OCI-M1 (cell line): ENCODE results near the gene MAGI3.
"Not testable (repeated sequence)": the region's sequence is repeated elsewhere in the genome, so short reads cannot be mapped to it uniquely, and the experiment has no call there.

Experiments
- DNase-seq: peaks from one replicate; lab custom pipeline; 2025; lab: John Stamatoyannopoulos, UW

The MAGI3 gene

DNA sequence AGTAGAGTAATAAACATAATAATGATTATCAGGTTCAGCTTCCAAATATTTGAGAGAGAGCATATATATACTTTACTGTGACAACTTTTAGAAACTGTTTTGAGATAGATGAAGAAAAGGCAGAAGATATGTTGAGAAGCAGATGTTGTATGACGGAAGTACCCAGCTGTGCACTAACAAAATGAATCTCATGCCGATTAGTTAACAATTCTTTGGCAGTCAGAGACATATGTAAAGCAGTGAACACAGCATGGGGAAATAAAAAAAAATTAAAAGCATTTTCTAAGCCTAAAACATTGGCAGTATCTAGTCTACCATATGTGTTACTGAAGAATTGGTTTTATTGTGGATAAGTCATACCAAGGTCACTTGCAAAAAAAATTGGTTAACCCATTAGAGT is 51.8 kb downstream of the MAGI3 start:
- no peak for DNase-seq

DNA sequence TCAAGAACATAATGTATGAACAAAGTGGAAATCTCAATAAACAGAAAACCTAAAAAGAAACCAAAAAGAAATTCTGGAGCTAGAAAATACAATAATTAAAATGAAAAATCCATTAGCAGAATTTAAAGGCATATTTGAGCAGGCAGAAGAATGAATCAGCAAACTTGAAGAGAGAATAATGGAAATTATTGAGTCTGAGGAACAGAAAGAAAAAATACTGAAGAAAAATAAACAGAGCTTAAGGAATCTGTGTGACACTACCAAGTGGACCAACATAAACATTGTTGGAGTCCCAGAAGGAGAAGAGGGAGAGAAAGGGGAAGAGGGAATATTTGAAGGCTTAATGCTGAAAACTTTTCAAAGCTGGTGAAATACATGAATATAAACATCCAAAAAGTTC is 54.5 kb downstream of the MAGI3 start:
- peak; percentile 4 for DNase-seq

DNA sequence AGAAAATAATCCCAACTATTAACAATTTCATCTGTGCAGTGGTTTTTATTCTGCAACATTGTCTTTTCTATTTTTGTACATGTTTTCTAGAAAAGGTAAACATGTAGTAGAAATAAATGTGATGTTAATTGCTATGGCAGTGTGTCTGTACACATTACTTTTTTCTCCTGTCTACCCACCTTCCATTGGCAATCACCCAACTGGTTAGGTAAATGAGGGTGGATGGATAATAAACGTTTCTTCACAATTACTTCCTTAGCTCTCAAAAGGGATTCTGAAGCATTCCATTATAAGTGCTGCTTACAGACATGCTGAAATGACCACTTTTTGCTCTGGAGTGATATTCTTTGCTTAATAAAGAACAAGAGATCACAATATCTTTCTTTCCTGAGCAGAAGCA is 61.4 kb downstream of the MAGI3 start:
- DNase-seq, result peak; percentile 51

DNA sequence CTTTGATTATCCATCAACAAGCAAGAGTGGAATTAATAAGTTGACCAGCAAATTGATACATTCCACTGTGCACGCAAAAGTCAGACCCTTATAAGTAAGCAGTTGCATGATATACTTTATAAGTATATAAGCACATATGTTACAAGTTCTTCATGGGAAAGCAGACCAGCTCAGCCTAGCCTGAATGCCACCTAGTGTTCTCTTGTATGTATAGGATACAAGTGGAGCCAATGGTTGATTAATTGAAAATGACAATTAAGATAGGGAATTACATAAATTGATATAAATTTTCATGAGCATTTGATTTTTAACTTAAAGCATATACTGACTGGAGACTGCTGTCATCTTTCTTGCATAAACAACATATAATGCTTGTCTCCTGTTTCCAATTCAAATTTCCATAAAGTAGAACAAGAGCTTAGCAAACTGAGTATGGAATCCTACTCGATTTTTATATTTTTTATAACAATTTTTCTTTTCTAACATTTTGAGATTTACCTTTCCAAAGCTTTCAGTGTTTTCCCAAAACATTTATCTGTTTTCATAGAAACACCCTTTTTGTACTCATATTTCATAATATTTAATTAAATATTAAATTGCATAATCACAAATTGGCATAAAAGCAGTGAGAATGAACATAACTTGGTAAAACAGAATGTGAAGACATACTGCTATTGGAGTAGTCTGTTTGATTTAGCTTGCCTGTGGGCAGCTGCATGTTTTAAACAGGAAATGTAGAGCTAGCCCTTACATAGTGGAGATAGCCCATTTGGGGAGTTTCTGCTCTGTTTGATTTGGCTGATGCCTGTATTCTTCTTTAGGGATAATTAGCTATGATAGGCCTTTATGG is 62.8 kb downstream of the MAGI3 start:
- peak; percentile 70 for DNase-seq

DNA sequence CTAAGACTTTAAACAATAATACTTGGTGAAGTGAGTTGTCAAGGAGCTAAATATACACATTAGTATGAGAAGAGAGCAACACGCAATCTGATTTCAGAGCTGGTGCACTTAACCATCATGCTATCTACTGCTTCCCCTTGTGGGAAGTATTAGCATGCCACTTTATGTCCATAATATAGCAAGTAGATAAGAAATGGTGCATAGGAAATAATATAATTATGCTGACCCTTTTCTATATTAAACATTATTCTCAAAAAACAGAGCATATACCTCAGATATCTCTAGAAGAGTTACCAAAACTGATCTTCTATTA is 63.4 kb downstream of the MAGI3 start:
- DNase-seq, result peak; percentile 26

DNA sequence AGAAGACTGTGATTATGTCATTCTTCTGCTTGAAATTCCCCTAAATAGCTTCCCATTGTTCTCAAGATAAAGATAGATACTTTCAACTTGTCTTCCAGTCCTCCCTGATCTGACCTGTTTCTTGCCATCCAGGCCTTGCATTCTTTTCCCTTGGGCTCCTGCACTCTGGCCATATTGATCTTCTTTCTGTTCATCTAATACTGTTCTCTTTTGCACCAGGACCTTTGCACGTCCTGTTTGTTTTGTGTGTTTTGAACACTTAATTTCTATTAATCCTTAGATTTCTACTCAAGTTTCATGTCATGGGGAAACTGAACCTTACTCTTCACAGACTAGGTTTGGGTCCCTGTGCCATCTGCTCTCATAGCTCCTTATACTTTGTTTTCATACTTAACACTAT is 65.1 kb downstream of the MAGI3 start:
- DNase-seq, result no peak

DNA sequence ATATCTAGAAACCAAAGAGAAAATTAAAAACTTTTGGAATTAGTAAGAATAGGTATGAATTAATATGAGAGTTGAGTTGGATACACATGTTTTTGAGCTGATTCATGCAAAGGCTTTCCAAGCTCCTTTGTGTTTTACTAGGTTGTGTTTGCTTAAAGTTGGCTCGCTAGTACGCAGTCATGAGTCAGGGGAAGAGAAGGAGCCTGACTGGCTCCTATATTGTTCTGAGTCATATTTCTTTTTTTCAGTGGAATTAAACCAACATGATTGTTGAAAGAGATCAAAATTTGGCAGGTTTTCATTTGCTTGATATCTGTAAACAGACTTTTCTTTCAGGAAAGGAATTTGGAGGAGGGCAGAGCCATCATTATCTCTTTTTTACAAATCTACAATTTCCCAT is 66.7 kb downstream of the MAGI3 start:
- peak; percentile 29 for DNase-seq

DNA sequence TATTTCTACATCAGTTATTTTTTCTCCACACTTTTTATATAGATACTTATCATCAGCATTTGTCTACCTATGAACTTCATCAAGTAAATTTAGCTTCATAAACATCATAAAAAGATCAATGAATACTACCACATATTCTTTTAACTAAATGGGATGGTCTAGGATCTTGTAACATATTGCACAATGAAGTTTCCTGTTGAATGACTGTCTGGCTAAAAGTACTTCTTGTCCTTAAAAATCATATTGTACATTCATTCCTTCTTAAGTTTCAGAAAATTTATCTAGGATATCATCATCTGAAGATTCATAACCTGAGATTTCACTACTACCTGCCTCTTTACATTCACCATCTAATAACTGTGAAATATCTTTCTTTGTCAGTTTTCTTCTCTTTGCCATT is 69.0 kb downstream of the MAGI3 start:
- no peak for DNase-seq

DNA sequence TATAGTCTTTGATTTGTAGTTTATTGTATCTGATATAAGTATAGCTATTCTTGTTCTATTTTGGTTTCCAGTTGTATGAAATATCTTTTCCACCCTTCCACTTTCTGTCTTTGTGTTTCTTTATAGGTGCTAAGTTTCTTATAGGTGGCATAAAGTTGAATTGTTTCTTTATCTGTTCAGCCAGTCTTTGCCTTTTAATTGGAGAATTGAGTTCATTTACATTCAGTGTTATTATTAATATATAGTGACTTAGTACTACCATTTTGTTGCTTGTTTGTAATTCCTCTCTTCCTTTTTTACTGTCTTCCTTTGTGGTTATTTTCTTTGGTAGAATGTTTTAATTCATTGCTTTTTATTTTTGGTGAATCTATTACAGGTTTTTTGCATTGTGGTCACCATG is 77.7 kb downstream of the MAGI3 start:
- no peak for DNase-seq

DNA sequence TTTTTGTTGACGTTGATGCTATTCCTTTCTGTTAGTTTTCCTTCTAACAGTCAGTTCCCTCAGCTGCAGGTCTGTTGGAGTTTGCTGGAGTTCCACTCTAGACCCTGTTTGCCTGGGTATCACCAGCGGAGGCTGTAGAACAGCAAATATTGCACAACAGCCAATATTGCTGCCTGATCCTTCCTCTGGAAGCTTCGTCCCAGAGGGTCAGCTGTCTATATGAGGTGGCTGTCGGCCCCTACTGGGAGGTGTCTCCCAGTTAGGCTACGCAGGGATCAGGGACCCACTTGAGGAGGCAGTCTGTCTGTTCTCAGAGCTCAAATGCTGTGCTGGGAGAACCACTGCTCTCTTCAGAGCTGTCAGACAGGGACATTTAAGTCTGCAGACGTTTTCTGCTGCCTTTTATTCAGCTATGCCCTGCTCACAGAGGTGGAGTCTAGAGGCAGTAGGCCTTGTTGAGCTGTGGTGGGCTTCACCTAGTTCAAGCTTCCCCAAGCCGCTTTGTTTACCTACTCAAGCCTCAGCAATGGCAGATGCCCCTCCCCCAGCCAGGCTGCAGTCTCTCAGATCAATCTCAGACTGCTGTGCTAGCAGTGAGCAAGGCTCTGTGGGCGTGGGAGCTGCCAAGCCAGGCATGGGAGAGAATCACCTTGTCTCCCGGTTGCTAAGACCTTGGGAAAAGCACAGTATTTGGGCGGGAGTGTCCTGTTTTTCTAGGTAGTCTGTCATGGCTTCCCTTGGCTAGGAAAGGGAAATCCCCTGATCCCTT is 88.3 kb downstream of the MAGI3 start:
- DNase-seq, result not testable (repeated sequence)

DNA sequence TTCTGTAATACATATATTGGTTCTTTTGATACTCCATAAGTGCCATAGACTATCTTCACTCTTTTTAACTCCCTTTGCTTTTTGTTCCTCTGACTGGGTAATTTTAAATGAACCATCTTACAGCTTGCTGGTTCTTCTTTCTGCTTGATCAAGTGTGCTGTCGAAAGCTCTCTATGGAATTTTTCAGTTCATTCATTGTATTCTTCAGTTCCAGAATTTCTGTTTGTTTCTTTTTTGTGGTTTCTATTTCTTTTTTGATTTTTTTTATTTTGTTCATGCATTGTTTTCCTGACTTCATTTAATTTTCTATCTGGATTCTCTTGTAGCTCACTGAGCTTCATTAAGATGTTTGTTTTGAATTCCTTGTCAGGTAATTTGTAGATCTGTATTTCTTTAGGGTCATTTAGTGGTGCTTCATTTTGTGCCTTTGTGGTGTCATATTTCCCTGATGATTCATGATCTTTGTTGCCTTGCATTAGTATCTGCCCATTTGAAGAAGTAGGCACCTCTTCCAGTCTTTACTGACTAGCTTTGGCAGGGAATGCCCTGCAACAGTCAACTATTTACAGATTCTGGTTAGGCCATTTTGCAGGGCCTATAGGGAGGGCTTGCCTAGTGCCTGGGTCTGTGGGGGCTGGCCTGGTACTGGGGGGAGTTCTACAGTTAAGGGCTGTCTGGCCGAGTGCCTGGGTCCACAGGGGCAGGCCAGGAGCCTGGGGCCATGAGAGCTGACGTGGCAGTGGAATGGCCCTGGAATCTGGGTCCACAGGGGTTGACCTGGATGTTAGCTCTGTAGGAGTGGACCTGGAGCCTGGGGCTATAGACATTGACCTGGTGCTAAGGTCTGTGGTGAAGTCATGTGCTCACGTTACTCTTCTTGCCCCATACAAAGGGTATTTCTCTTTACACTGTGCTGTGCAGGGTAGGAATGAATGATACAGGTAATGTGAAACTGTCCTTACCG is 89.7 kb downstream of the MAGI3 start:
- DNase-seq, result no peak

DNA sequence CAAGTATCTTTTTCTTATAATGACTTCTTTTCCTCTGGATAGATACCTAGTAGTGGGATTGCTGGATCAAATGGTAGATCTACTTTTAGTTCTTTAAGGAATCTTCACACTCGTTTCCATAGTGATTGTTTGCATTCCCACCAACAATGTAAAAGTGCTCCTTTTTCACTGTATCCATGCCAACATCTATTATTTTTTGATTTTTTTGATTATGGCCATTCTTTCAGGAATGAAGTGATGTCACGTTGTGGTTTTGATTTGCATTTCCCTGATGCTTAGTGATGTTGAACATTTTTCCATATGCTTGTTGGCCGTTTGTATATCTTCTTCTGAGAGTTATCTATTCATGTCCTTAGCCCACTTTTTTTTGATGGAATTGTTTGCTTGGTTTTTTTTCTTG is 94.8 kb downstream of the MAGI3 start:
- DNase-seq, result not testable (repeated sequence)

DNA sequence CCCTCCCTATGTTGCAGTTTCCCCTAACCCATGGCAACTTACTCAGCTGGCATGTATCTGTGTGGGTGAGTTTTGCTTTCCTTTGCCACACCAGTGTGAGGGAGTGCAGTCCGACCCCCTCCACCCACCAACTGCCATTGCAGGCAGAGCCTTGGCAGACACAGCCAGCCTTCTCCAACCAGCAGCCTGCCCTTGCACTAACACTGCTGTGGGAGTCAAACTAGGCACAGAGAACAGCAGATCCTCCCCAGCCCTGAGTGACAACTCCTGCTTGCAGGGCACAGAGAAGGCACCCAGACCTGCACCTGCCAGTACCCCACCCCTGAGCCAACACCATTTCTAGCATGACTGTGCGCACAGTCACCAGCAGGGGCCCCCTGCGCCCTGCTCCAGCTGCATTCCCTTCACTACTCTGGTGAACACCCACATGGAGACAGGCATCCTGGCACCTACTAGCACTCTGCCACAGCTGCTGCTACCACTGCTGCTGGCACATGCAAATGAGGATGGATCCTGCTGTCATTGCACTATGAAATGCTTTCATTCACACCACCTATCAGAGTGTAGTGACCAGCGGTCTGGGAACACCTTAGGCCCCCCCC is 98.4 kb downstream of the MAGI3 start:
- DNase-seq, result no peak

DNA sequence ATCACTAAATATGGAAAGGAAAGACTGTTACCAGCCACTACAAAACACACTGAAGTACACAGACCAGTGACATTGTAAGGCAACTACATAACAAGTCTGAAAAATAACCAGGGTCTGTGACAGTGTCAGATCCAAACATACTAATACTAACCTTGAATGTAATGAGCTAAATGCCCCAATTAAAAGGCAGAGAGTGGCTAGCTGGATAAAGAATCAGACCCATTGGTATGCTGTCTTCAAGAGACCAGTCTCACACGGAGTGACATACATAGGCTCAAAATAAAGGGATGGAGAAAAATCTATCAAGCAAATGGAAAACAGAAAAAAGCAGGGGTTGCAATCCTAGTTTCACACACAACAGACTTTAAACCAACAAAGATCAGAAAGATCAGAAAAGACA is 100.1 kb downstream of the MAGI3 start:
- no peak for DNase-seq

DNA sequence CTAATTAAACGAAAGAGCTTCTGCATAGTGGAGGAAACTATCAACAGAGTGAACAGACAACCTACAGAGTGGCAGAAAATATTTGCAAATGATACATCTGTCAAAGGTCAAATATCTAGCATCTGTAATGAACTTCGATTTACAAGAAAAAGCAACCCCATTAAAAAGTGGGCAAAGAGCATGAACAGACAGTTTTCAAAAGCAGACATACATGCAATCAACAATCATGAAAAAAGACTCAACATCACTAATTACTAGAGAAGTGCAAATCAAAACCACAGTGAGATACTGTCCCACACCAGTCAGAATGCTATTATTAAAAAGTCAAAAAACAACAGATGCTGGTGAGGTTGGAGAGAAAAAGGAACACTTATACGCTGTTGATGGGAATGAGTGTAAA is 103.2 kb downstream of the MAGI3 start:
- DNase-seq, result no peak

DNA sequence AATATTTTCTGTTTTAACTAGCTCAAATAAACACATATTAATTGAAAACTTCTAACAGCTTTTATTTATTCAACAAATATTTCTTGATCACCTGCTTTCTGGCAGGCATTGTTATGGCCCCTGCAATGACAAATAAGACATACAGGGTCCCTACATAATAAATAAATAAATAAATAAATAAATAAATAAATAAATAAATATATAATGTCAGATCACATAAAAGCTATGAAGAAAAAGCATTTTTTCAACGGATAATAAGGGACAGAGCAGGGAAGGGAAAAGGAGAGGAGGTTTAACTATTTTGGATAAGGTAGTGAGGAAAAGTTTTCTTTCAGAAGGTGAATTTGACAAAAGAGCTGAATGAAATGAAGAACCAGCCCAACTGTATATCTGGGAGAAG is 115.0 kb downstream of the MAGI3 start:
- DNase-seq, result no peak

DNA sequence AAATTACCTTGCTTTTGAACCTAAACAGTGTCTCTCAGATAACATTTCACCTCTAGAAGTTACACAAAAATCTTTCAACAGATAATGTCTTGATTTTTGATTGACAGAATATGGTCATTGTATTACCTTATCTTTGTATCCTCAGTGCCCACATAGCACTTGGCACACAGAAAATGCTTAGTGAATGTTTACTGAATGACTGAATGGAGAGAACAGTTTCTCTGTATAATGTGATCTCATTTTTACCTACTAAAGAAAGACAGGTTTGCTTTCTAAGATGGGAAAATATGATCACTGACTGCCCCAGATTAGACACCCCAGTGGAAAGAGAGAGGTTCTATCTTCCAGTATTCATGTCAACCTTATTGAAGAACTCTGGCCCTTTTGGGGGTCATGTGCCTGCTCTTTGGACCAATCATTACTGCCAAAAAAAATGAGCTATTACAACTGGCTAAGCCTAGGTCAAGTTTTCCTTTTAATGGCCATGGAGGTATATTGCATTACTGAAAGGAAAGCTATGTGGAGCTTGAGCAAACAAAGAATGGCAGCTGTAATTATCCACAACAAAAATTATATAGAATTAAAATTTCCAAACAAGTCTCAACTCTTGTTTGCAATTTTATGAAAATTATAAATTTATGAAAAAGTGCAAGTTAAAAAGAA is 117.4 kb downstream of the MAGI3 start:
- DNase-seq, result no peak

DNA sequence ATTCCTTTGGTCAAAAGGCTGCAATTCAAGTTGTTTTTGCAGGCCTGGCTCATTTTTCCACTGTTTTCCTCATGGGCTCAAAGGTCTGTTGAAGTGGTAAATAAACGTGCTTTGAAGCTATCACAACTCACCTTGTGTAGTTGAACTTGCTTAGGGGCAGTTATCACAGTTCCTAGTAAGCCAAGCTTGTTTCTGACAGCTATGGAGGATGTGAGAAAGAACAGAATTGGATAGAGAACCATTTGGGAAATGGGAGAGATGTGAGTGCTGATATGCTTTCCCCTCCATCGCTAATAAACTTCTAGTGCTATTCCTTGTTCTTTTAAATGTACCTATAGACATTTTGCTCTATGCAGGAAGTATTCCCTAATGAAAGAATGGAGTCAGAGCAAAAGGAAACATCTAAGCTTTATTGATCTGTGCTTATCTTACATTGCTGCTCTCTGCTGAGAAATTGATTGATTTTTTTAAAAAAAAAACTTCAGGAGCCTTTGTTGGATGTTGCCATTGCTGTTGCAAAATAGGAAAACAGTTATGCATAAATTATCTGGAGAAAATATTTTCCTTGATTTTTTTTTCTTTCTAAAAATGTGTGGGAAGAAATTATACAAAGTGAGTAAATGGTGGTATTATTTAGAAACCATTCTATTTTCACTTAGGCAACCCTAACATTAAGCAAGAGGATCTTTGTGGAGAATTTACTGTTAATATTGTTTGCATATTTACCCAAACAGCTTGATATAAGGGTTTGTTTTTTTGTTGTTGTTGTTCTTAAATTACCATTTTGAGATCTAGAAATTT is 118.2 kb downstream of the MAGI3 start:
- DNase-seq, result no peak

DNA sequence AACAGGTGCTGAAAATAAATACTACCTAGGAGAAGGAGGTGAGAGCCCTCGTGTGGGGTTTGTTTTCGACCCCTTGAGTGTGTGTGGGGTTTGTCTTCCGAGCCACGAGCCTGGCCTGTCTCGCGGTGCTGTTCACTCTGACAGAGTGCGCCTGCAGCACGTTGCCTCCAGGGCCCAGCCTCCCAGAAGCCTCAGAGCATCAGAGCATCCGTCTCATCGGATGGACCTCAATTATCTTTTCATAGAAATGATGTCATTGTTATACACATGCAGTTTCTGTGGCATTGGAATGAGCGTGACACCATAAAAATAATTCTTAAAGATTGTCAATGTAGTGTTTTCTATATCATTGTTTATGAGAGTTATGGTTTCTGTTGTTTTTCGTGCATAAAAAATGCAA is 119.5 kb downstream of the MAGI3 start:
- not testable (repeated sequence) for DNase-seq

DNA sequence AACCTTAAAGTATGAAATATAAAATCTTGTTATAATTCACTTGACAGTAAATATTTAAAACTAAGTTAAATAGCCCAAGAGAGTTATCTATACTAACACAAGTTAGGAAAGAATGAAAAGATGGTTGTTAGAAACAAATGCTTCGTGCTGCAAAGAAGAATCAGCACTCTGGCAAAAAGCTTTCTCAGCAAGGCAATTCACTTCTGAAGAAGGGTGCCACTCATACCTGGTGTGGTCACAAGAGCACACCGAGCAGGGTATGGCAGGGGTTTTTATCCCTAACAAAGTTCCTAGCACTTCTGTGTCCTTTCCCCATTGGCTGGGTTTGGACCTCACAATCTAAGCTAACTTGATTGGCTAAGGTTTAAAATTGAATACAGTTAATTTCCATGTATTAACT is 121.0 kb downstream of the MAGI3 start:
- no peak for DNase-seq

DNA sequence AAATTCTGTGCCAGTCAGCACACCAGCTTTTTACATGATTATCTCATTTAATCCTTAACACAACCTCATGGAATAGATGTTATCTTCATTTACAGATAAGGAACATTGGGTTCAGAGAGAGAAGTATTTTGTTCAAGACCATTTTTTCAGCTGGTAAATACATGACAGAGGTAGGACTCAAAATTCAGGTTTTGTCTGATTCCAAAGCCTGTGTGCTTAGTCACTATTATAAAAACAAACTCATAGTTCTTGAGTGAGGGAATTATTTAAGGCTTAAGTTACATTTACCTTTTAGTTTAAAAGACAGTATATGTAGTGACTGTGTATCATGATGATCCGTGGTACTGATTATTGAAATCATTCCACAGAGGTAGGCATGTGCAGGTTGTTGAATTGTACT is 125.2 kb downstream of the MAGI3 start:
- no peak for DNase-seq
